Mammary epithelial cell (primary cell): ENCODE data around the gene TRMT44.

Experiments
- EZH2 ChIP-seq: IDR thresholded peaks from 2 replicates; pipeline ENCODE4 v1.6.1; 2012; ENCODE audit warnings: low read length, inconsistent platforms, borderline replicate concordance
- TF ChIP-seq, protein P1 (sequence below), 2 donors: IDR thresholded peaks in 1 of 2; conservative IDR thresholded peaks in 1 of 2; 2 replicates each; pipeline ENCODE4 v1.5.1; 2011 to 2012; ENCODE audit warnings: inconsistent platforms in 2 of 2, low read length in 2 of 2, mild to moderate bottlenecking in 2 of 2, control low read depth in 1 of 2, low read depth in 1 of 2; ENCODE audit not compliant: insufficient read depth in 1 of 2; ENCODE audit errors: extremely low read depth in 1 of 2

DNA sequence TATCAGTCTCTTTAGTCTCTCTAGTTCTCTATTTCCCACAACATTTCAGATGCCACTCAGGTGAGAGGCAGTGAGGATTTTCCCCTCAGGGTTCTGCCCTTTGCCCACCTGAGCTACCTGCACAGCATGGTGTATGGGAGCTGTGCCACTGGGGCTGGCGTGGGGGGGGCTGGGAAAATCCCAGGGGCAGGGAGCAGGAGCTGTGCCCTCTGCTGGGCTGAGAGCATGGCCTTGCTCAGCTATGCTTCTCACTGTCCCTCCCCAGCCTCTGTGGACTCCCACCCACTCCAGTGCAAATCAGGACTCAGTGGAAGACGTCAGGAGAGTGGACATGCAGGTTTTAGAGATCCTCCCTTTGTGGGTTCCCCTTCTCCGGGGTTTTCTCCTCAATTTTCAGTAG, 57.2 kb downstream of the TRMT44 start:
- TF ChIP-seq, protein P1, sequence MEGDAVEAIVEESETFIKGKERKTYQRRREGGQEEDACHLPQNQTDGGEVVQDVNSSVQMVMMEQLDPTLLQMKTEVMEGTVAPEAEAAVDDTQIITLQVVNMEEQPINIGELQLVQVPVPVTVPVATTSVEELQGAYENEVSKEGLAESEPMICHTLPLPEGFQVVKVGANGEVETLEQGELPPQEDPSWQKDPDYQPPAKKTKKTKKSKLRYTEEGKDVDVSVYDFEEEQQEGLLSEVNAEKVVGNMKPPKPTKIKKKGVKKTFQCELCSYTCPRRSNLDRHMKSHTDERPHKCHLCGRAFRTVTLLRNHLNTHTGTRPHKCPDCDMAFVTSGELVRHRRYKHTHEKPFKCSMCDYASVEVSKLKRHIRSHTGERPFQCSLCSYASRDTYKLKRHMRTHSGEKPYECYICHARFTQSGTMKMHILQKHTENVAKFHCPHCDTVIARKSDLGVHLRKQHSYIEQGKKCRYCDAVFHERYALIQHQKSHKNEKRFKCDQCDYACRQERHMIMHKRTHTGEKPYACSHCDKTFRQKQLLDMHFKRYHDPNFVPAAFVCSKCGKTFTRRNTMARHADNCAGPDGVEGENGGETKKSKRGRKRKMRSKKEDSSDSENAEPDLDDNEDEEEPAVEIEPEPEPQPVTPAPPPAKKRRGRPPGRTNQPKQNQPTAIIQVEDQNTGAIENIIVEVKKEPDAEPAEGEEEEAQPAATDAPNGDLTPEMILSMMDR (conservative IDR thresholded peaks at IDR 0.05 in 1 of 2, IDR thresholded peaks at IDR 0.05 in 1 of 2; ENCODE audit: extremely low read depth in 1 of 2, insufficient read depth in 1 of 2, low read depth in 1 of 2, low read length in 2 of 2), result no peak
- no peak for TF ChIP-seq EZH2
